Activated T-cell treated with anti-CD3 and anti-CD28 coated beads, Interleukin-2, amount 50 U/mL, for 4 hours (primary cell): ENCODE data around the gene RTN4RL1. TPM values are rescaled to one million over a fixed set of nuclear protein-coding genes. Genes with fewer than 3 reads are reported as not detected.
"Not testable (repeated sequence)": the region's sequence is repeated elsewhere in the genome, so short reads cannot be mapped to it uniquely, and the experiment has no call there.

ENCODE experiments used
- ATAC-seq, 2 donors: fragments of 200-7000 bp; cut with Tn5 transposase; one replicate each; pipeline ENCODE4 v1.10.0; 2021
- DNase-seq: peaks from one replicate; pipeline ENCODE4 v3.0.0-alpha.2; 2020
- H3K27me3 Mint-ChIP-seq: one replicate; pipeline ENCODE4 v1.8.0; 2021; ENCODE audit warnings: low read depth, mixed read lengths
- H3K36me3 Mint-ChIP-seq: one replicate; pipeline ENCODE4 v1.8.0; 2022; ENCODE audit warnings: mixed read lengths; ENCODE audit not compliant: insufficient read depth
- H3K4me1 Mint-ChIP-seq: one replicate; pipeline ENCODE4 v1.8.0; 2021; ENCODE audit warnings: low read depth, mixed read lengths
- H3K4me3 Mint-ChIP-seq: one replicate; pipeline ENCODE4 v1.8.0; 2021; ENCODE audit warnings: mild to moderate bottlenecking, moderate library complexity, mixed read lengths
- H3K9me3 Mint-ChIP-seq: one replicate; pipeline ENCODE4 v1.8.0; 2021; ENCODE audit warnings: mixed read lengths
- total RNA-seq, 3 donors: library from RNA; stranded (reverse); gene quantifications; one replicate each; pipeline ENCODE4 v1.2.1, GENCODE V29; 2021

Gene RTN4RL1
- total RNA-seq, 3 donors from 2014 or later, result 1.0 to 2.5 (median 2.0) TPM

- no peak overlapping the region for H3K4me3 Mint-ChIP-seq
- peaks cover 37% of the 10 kb centered on the region for H3K27me3 Mint-ChIP-seq
- DNase-seq (no peak), ATAC-seq (no peak)
- H3K36me3 Mint-ChIP-seq, result no peaks in the 10 kb centered on the region
- H3K9me3 Mint-ChIP-seq, result no peaks in the 10 kb centered on the region
- H3K4me1 Mint-ChIP-seq, result peaks cover 7% of the 10 kb centered on the region
Observed at GRCh38 chr17:1905190-1905913, 119.8 kb downstream of the RTN4RL1 start.

- DNase-seq (no peak), ATAC-seq (no peak)
- peaks cover 30% of the 10 kb centered on the region for H3K27me3 Mint-ChIP-seq
- peaks cover under 1% of the 10 kb centered on the region for H3K36me3 Mint-ChIP-seq
- peaks cover 7% of the 10 kb centered on the region for H3K4me1 Mint-ChIP-seq
- no peaks in the 10 kb centered on the region for H3K9me3 Mint-ChIP-seq
- no peak overlapping the region for H3K4me3 Mint-ChIP-seq
Observed at GRCh38 chr17:1904273-1905182, 120.6 kb downstream of the RTN4RL1 start.

- H3K27me3 Mint-ChIP-seq, result no peaks in the 10 kb centered on the region
- H3K9me3 Mint-ChIP-seq, result no peaks in the 10 kb centered on the region
- peaks cover 29% of the 10 kb centered on the region for H3K36me3 Mint-ChIP-seq
- H3K4me1 Mint-ChIP-seq, result no peaks in the 10 kb centered on the region
- no peak for ATAC-seq
- no peak for DNase-seq
- no peak overlapping the region for H3K4me3 Mint-ChIP-seq
Observed at GRCh38 chr17:1899403-1900000, 125.6 kb downstream of the RTN4RL1 start.

DNA sequence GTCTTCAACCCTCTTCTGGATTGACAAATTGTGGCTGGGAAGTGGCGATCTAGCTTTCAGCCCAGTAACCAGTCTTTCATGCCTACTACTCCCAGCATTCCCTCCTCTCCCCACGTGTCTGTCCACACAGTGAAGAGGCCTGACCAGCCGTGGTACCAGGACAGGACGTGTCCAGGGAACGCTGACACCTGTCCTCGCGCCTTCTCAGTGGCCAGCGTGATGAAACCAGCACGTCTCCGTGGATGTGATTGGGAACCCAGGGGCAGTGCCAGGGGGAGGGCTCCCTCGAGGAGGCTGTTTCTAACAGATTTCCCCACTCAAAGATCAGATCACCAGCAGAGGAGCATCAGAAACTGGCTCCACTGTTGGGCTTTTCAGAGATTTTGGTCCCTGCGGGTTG, 126.3 kb downstream of the RTN4RL1 start:
- no peaks in the 10 kb centered on the region for H3K9me3 Mint-ChIP-seq
- H3K4me3 Mint-ChIP-seq, result no peak overlapping the region
- H3K27me3 Mint-ChIP-seq, result no peaks in the 10 kb centered on the region
- H3K36me3 Mint-ChIP-seq, result peaks cover 35% of the 10 kb centered on the region
- DNase-seq (no peak), ATAC-seq (no peak)
- no peaks in the 10 kb centered on the region for H3K4me1 Mint-ChIP-seq

- Mint-ChIP-seq H3K4me1 (no peaks in the 10 kb centered on the region), H3K4me3 (no peak overlapping the region), H3K27me3 (no peaks in the 10 kb centered on the region), H3K36me3 (peaks cover 35% of the 10 kb centered on the region), H3K9me3 (no peaks in the 10 kb centered on the region)
- DNase-seq (no peak), ATAC-seq (no peak)
Observed at GRCh38 chr17:1898332-1898731, 126.8 kb downstream of the RTN4RL1 start.

- H3K4me3 Mint-ChIP-seq, result no peak overlapping the region
- H3K36me3 Mint-ChIP-seq, result peaks cover 47% of the 10 kb centered on the region
- H3K4me1 Mint-ChIP-seq, result no peaks in the 10 kb centered on the region
- DNase-seq (no peak), ATAC-seq (no peak)
- no peaks in the 10 kb centered on the region for H3K27me3 Mint-ChIP-seq
- H3K9me3 Mint-ChIP-seq, result no peaks in the 10 kb centered on the region
Observed at GRCh38 chr17:1897105-1897656, 128.0 kb downstream of the RTN4RL1 start.

DNA sequence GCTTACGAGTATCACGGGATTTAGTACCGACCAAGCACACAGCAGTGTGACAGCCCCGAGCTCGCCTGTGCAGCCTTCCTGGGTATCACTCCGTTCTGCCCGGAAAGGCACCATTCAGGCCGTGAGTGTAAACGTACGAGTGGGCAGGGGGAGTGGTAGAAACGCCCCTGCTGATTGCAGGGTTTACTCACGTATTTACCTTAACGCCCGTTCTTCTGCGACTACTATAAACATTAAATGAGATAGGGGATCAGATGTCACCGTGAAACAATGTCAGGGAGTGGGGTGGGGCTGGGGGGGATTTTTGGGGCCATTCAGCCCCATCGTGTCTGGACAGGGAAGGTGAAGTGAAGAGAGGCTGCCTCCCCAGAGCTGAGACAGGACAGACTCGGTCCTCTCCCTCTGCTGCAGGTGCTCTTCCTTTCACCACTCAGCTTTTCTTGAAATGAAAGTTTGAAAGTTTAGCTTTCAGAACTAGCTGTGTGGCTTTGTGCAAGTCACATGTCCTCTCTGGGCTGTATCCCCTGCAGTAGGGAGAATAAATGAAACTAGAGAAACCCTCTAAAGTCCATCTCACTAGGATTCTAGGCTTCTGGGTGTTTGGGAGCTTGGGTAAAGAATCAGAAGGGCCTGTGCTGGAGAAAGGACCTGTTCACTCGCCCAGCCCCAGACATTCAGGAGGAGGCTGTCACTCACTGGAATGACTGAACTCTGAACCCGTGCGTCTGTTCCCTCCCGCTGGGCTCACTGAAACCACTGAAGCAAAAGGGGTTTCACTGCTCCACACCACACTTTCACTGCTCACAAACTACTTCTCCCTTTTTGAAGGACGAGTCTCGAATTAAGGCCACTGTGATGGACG, 128.7 kb downstream of the RTN4RL1 start:
- Mint-ChIP-seq H3K27me3 (no peaks in the 10 kb centered on the region), H3K4me1 (no peaks in the 10 kb centered on the region), H3K9me3 (no peaks in the 10 kb centered on the region), H3K36me3 (peaks cover 48% of the 10 kb centered on the region), H3K4me3 (no peak overlapping the region)
- no peak for ATAC-seq
- DNase-seq, result no peak

GRCh38 chr17:1895479-1895878, 129.7 kb downstream of the RTN4RL1 start:
- not testable (repeated sequence) for H3K9me3 Mint-ChIP-seq, DNase-seq, H3K4me3 Mint-ChIP-seq, H3K4me1 Mint-ChIP-seq, H3K27me3 Mint-ChIP-seq, ATAC-seq
- H3K36me3 Mint-ChIP-seq, result peaks cover 53% of the 10 kb centered on the region

GRCh38 chr17:1894753-1895339, 130.3 kb downstream of the RTN4RL1 start:
- H3K9me3 Mint-ChIP-seq, result no peaks in the 10 kb centered on the region
- peaks cover 53% of the 10 kb centered on the region for H3K36me3 Mint-ChIP-seq
- ATAC-seq (no peak), DNase-seq (no peak)
- no peaks in the 10 kb centered on the region for H3K27me3 Mint-ChIP-seq
- H3K4me3 Mint-ChIP-seq, result no peak overlapping the region
- H3K4me1 Mint-ChIP-seq, result peaks cover 7% of the 10 kb centered on the region

- Mint-ChIP-seq H3K4me3 (no peak overlapping the region), H3K4me1 (peaks cover 7% of the 10 kb centered on the region), H3K9me3 (no peaks in the 10 kb centered on the region), H3K27me3 (no peaks in the 10 kb centered on the region), H3K36me3 (peaks cover 43% of the 10 kb centered on the region)
- peak; percentile 89 to 96 for ATAC-seq
- no peak for DNase-seq
Observed at GRCh38 chr17:1890758-1891450, 134.2 kb downstream of the RTN4RL1 start.

DNA sequence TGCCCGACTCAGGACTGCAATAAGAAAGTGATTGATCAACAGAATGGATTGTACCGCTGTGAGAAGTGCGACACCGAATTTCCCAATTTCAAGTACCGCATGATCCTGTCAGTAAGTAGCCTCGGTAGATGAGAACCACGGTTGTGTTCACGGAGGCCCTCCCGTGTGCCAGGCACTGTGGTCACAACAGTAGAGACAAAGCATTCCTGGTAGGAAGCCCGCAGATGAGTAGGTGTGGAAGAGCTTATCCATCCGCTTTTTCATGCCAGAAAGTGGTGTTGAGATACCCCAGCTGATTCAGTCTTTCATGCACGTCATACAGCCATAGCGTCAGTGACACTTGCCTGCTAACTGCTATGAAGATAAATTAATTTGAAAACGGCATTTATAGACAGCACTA, 136.4 kb downstream of the RTN4RL1 start:
- DNase-seq (no peak), ATAC-seq (no peak)
- no peak overlapping the region for H3K4me3 Mint-ChIP-seq
- H3K36me3 Mint-ChIP-seq, result peaks cover 49% of the 10 kb centered on the region
- H3K27me3 Mint-ChIP-seq, result no peaks in the 10 kb centered on the region
- peaks cover 7% of the 10 kb centered on the region for H3K4me1 Mint-ChIP-seq
- H3K9me3 Mint-ChIP-seq, result no peaks in the 10 kb centered on the region
